ENCODE results near the gene COL4A6. TPM values are rescaled to one million over a fixed set of nuclear protein-coding genes. Genes with fewer than 3 reads are reported as not detected.

COL4A6 gene
- total and polyA plus RNA-seq, 2 of the 8 experiments (the other 6 are each of a cell fraction or from before 2014, with no cell fraction given) = 5.9 to 11.8 TPM

DNA sequence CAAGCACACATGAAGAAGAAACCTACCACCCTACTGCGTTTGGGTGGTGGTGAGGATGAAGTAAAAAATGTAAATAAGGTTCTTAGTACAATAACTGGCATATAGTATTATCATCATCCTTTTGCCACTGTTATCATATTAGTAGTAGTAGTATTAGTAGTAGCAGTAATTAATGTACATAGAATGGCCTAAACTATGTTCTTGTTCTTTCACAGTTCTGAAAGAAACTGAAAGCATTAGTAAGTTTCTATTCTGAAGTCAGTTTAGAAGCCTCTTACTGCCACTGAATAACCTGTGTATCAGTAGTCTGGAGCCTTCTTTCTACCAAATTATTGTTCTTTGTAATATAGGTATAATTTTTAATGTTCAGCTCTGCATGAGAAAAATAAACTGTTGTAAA, 21.0 kb downstream of the COL4A6 start:
- Histone ChIP-seq H2BK15ac (ENCODE audit: low read length) (no peak overlapping the region), H3K4ac (replicated peaks; ENCODE audit: insufficient read length, low read depth, low read length) (no peak overlapping the region), H3K27me3 (replicated peaks in 1 of 4; ENCODE audit: control insufficient read depth in 3 of 4, extremely low read depth in 1 of 4, insufficient read depth in 3 of 4, low read length in 3 of 4) (no peaks in the 10 kb centered on the region), H4K8ac (ENCODE audit: extremely low read depth, insufficient read depth, low read length) (no peak overlapping the region), H4K20me1 (replicated peaks in 1 of 2; ENCODE audit: control insufficient read depth in 1 of 2, insufficient read depth in 2 of 2, low read length in 2 of 2) (no peaks in the 10 kb centered on the region), H3K14ac (ENCODE audit: insufficient read length) (no peak overlapping the region), H3K56ac (replicated peaks; ENCODE audit: insufficient read length, low read depth, low read length) (no peak overlapping the region), H3K23me2 (ENCODE audit: low read depth, low read length) (no peaks in the 10 kb centered on the region), H2BK5ac (ENCODE audit: low read depth, low read length) (no peak overlapping the region), H3K79me1 (ENCODE audit: low read depth, low read length) (no peaks in the 10 kb centered on the region), H2BK120ac (replicated peaks; ENCODE audit: low read depth, low read length) (no peak overlapping the region), H3K36me3 (ENCODE audit: control insufficient read depth in 2 of 4, insufficient read depth in 4 of 4, low read length in 3 of 4) (no peaks in the 10 kb centered on the region), H3K4me3 (ENCODE audit: extremely low read depth in 1 of 4, insufficient read depth in 2 of 4, low read depth in 3 of 4, low read length in 4 of 4) (no peak overlapping the region), H3K9ac (replicated peaks in 1 of 4; ENCODE audit: extremely low read depth in 1 of 4, low read depth in 3 of 4, low read length in 3 of 4) (no peak overlapping the region), H2BK12ac (ENCODE audit: low read depth, low read length) (no peak overlapping the region), H3K79me2 (ENCODE audit: control insufficient read depth in 1 of 2, insufficient read depth in 2 of 2, low read length in 2 of 2) (no peaks in the 10 kb centered on the region), H2AFZ (ENCODE audit: low read length) (no peak overlapping the region), H4K5ac (ENCODE audit: insufficient read length, low read depth, low read length) (no peak overlapping the region), H3K4me1 (replicated peaks in 1 of 4; ENCODE audit: control insufficient read depth in 3 of 4, insufficient read depth in 4 of 4, low read length in 3 of 4) (peaks cover 0 to 8% (median 4%) of the 10 kb centered on the region in 4 experiments; a peak in 4 of 7 replicates), H3K27ac (ENCODE audit: low read depth, low read length) (no peak overlapping the region), H3K4me2 (ENCODE audit: insufficient read depth in 1 of 2, low read depth in 2 of 2, low read length in 2 of 2) (no peak overlapping the region), H4K91ac (replicated peaks; ENCODE audit: insufficient read length, low read length) (no peak overlapping the region), H3K18ac (ENCODE audit: extremely low read depth, low read length) (no peak overlapping the region), H3K9me3 (ENCODE audit: insufficient read depth in 2 of 2, low read depth in 1 of 2, low read length in 1 of 2) (no peaks in the 10 kb centered on the region), H2BK20ac (ENCODE audit: low read length) (no peak overlapping the region), H2AK5ac (ENCODE audit: low read depth, low read length) (no peak overlapping the region), H3K23ac (ENCODE audit: insufficient read length) (no peak overlapping the region)
- no peak for DNase-seq (ENCODE audit: low read depth in 1 of 2, low spot score in 2 of 2)
- ChIA-PET POLR2A (ENCODE audit: partially characterized antibody) (interaction anchor here (1.6 kb wide), 1 partner anchor 8 kb away, joined by 4 read pairs; no protein-coding TSS in a partner anchor), CTCF (ENCODE audit: partially characterized antibody) (no interaction called here)
- no CpG with 5 or more reads among the region's 1 CpG for WGBS, 2 experiments (ENCODE audit: extremely low coverage in 1 of 2, insufficient coverage in 1 of 2, insufficient read length in 1 of 2, insufficient replicate concordance in 2 of 2, low coverage in 1 of 2, low lambda C conversion rate in 2 of 2, missing lambda C conversion rate in 1 of 2)
- no peak for TF ChIP-seq CTBP2 (IDR thresholded peaks at IDR 0.05; ENCODE audit: borderline replicate concordance, insufficient read depth, insufficient read length, low read length)
- FAIRE-seq = no peak

All from H1 (cell line).